HL-60 (cell line): Measurements from ENCODE around the gene TRIP10.

ENCODE experiments used
- DNase-seq, 2 experiments: peaks; one replicate each; pipeline ENCODE4 v3.0.0-alpha.2; 2010 to 2020; ENCODE audit warnings: low read depth in 1 of 2, low spot score in 1 of 2
- H3K27ac ChIP-seq: fragments of 250-450 bp; sonication (Bioruptor Pico); replicated peaks from 2 replicates; pipeline ENCODE4 v1.5.1; 2020; ENCODE audit warnings: mild to moderate bottlenecking, moderate library complexity
- H3K27me3 ChIP-seq: fragments of 250-450 bp; sonication (Bioruptor Pico); 2 replicates; pipeline ENCODE4 v1.5.1; 2021; ENCODE audit warnings: mild to moderate bottlenecking, moderate library complexity; ENCODE audit not compliant: insufficient read depth, poor library complexity, severe bottlenecking
- H3K4me3 ChIP-seq: replicated peaks from 2 replicates; pipeline ENCODE4 v1.5.1; 2011; ENCODE audit warnings: mild to moderate bottlenecking, control low read depth, low read length; ENCODE audit not compliant: insufficient read depth
- CTCF ChIP-seq: IDR thresholded peaks from one replicate; pipeline ENCODE4 v1.5.1; 2011; ENCODE audit warnings: low read length, control low read depth, inconsistent platforms; ENCODE audit not compliant: insufficient read depth
- GABPA ChIP-seq: IDR thresholded peaks from 2 replicates; pipeline ENCODE4 v1.6.1; 2012; ENCODE audit warnings: low read depth
- POLR2AphosphoS5 ChIP-seq: IDR thresholded peaks from 2 replicates; pipeline ENCODE4 v1.6.1; 2012; ENCODE audit warnings: low read depth
- SPI1 ChIP-seq: IDR thresholded peaks from 2 replicates; pipeline ENCODE4 v1.6.1; 2012; ENCODE audit warnings: low read depth, mild to moderate bottlenecking, borderline replicate concordance
- TF ChIP-seq, protein P1 (sequence below): IDR thresholded peaks from 2 replicates; pipeline ENCODE4 v1.6.1; 2012; ENCODE audit warnings: low read depth; ENCODE audit not compliant: insufficient replicate concordance

TRIP10 gene

DNA sequence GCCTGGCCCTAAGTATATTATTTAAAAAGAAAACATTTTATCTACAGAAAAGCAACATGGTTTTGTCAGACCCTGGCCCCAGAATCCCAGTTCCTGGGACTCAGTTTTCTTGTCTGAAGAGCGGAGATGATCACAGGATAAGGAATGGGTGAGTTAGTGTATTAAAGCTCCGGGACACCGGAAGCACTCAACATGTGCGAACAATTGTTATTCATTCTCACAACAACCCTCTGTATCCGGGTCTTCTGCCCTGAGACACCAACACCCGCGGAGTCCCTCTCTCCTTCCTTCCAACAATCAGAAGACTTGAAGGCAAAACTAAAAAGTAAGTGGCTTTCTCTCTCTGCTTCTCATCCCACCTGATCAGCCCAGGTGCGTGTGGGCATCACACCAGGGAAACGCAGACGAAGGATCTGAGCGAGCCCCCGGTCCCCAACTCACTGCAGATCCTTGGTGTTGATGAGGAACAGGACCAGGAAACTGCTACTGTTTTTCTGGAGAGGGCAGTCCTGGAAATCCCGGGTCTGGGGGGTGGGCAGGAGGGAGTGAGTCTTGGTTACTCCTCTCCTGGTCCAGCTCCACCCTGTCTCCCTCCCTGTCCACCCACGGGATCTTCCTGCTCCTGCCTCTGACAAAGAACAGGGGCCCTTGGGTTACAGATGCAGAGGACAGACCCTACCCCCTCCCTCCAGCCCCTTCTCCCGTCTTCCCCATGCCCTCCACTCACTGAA is 4.1 kb upstream of the TRIP10 start:
- Histone ChIP-seq H3K27me3 (no peaks in the 10 kb centered on the region), H3K27ac (no peak overlapping the region), H3K4me3 (no peak overlapping the region)
- TF ChIP-seq GABPA, result no peak
- TF ChIP-seq, protein P1, sequence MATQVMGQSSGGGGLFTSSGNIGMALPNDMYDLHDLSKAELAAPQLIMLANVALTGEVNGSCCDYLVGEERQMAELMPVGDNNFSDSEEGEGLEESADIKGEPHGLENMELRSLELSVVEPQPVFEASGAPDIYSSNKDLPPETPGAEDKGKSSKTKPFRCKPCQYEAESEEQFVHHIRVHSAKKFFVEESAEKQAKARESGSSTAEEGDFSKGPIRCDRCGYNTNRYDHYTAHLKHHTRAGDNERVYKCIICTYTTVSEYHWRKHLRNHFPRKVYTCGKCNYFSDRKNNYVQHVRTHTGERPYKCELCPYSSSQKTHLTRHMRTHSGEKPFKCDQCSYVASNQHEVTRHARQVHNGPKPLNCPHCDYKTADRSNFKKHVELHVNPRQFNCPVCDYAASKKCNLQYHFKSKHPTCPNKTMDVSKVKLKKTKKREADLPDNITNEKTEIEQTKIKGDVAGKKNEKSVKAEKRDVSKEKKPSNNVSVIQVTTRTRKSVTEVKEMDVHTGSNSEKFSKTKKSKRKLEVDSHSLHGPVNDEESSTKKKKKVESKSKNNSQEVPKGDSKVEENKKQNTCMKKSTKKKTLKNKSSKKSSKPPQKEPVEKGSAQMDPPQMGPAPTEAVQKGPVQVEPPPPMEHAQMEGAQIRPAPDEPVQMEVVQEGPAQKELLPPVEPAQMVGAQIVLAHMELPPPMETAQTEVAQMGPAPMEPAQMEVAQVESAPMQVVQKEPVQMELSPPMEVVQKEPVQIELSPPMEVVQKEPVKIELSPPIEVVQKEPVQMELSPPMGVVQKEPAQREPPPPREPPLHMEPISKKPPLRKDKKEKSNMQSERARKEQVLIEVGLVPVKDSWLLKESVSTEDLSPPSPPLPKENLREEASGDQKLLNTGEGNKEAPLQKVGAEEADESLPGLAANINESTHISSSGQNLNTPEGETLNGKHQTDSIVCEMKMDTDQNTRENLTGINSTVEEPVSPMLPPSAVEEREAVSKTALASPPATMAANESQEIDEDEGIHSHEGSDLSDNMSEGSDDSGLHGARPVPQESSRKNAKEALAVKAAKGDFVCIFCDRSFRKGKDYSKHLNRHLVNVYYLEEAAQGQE, result no peak
- no peak for TF ChIP-seq POLR2AphosphoS5
- no peak for TF ChIP-seq CTCF
- no peak for TF ChIP-seq SPI1
- DNase-seq, result no peak

DNA sequence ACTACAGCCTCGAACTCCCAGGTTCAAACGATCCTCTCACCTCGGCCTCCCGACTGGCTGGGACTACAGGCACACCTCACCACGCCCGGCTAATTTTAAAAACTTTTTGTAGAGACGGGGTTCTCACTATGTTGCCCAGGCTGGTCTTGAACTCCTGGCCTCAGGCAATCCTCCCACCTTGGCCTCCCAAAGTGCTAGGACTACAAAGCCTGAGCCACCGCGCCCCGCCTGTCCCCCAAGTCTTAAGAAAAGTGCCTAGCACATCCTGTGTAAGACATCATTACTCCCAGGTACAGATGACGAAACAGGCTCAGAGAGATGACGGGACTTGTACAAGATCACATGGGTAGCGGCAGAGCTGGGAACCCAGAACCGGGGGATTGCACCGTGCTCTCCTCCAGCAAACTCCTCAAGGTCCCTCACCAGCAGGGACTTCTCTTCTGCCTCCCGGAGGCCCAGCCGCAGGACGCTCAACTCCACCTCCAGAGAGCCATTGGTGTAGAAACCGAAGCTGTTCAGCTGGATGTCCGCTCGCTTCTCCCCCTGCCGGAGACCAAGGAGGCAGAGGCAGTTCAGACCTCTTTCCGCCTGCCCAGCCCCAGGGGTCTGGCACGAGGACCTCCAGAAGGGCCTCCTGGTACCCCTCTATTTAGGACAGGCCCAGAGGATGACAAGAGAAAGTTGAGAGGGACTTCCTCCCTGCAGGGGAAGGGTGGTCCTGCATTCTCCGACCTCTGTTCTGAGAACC is 3.1 kb upstream of the TRIP10 start:
- DNase-seq, result peak; percentile 75 to 90
- no peaks in the 10 kb centered on the region for H3K27me3 ChIP-seq
- TF ChIP-seq POLR2AphosphoS5, result no peak
- peak; percentile 58 for TF ChIP-seq CTCF
- peak overlapping the region; percentile 81 for H3K27ac ChIP-seq
- peak overlapping the region; percentile 87 for H3K4me3 ChIP-seq

- H3K27me3 ChIP-seq, result no peaks in the 10 kb centered on the region
- peak overlapping the region; percentile 81 for H3K27ac ChIP-seq
- TF ChIP-seq, protein P1, result no peak
- TF ChIP-seq SPI1 (no peak), GABPA (no peak), CTCF (no peak), POLR2AphosphoS5 (no peak)
- peak overlapping the region; percentile 87 for H3K4me3 ChIP-seq
- DNase-seq, result no peak
These were observed 2.6 kb upstream of the TRIP10 start for GRCh38 chr19:6736917-6737283.
